CD4-positive, CD25-positive, alpha-beta regulatory T cell (primary cell): ENCODE results near the gene LAMB1. TPM values are rescaled to one million over a fixed set of nuclear protein-coding genes. Genes with fewer than 3 reads are reported as not detected.
A peak's percentile ranks its signal among the peaks of the same experiment; 100 is the strongest.

ENCODE experiments used
- ATAC-seq, 2 donors: fragments of 150-1000 bp; cut with Tn5 transposase; one replicate each; pipeline ENCODE4 v1.10.0; 2021; ENCODE audit warnings: low read depth in 2 of 2, moderate number of reproducible peaks in 2 of 2, moderate library complexity in 1 of 2
- DNase-seq, 3 donors: peaks; one replicate each; pipeline versions ENCODE4 v3.0.0 to v3.0.0-alpha.2; 2012 to 2022; ENCODE audit warnings: mixed read lengths in 1 of 3
- H3K27ac ChIP-seq: one replicate; pipeline ENCODE4 v1.7.0; 2013; ENCODE audit warnings: mild to moderate bottlenecking, low read length; ENCODE audit not compliant: insufficient read depth, poor library complexity, severe bottlenecking
- H3K27me3 ChIP-seq: one replicate; pipeline ENCODE4 v1.7.0; 2013; ENCODE audit warnings: low read length; ENCODE audit not compliant: control insufficient read depth, insufficient read depth
- H3K36me3 ChIP-seq: one replicate; pipeline ENCODE4 v1.7.0; 2013; ENCODE audit warnings: mild to moderate bottlenecking, low read length, moderate library complexity; ENCODE audit not compliant: control insufficient read depth, insufficient read depth
- H3K4me1 ChIP-seq: 2 replicates; pipeline ENCODE4 v1.7.0; 2013; ENCODE audit warnings: mild to moderate bottlenecking, low read length; ENCODE audit not compliant: insufficient read depth, control insufficient read depth, poor library complexity, severe bottlenecking
- H3K4me3 ChIP-seq: one replicate; pipeline ENCODE4 v1.7.0; 2013; ENCODE audit warnings: low read depth, mild to moderate bottlenecking, low read length, moderate library complexity
- H3K9me3 ChIP-seq, 2 experiments: 1 replicate in 1 of 2; 2 replicates in 1 of 2; pipeline ENCODE4 v1.7.0; 2013; ENCODE audit warnings: low read length in 2 of 2, mild to moderate bottlenecking in 1 of 2, moderate library complexity in 1 of 2; ENCODE audit not compliant: control insufficient read depth in 2 of 2
- H3K27ac Mint-ChIP-seq, 3 donors: one replicate each; pipeline ENCODE4 v1.8.0; 2020 to 2022; ENCODE audit warnings: mild to moderate bottlenecking in 3 of 3, mixed read lengths in 3 of 3, moderate library complexity in 2 of 3
- H3K27me3 Mint-ChIP-seq: one replicate; pipeline ENCODE4 v1.8.0; 2022; ENCODE audit warnings: mild to moderate bottlenecking, mixed read lengths
- H3K36me3 Mint-ChIP-seq: one replicate; pipeline ENCODE4 v1.8.0; 2020; ENCODE audit warnings: mixed read lengths
- H3K4me1 Mint-ChIP-seq, 4 donors: one replicate each; pipeline ENCODE4 v1.8.0; 2020 to 2022; ENCODE audit warnings: mixed read lengths in 4 of 4, mild to moderate bottlenecking in 1 of 4
- H3K4me3 Mint-ChIP-seq, 4 donors: one replicate each; pipeline ENCODE4 v1.8.0; 2020 to 2022; ENCODE audit warnings: mild to moderate bottlenecking in 4 of 4, mixed read lengths in 4 of 4, moderate library complexity in 3 of 4
- H3K9me3 Mint-ChIP-seq, 7 donors: one replicate each; pipeline ENCODE4 v1.8.0; 2020 to 2022; ENCODE audit warnings: mixed read lengths in 7 of 7, mild to moderate bottlenecking in 3 of 7, moderate library complexity in 2 of 7
- polyA plus RNA-seq, 4 donors: library from polyadenylated mRNA; unstranded; fragments of 300-500 nt; fragmentation: Illumina TruSeq; gene quantifications; one replicate each; pipeline ENCODE4 v1.2.3, GENCODE V29; 2021
- total RNA-seq: library from RNA; stranded (reverse); gene quantifications from one replicate; pipeline ENCODE4 v1.2.3, GENCODE V29; 2022

LAMB1 gene
- total and polyA plus RNA-seq, 5 donors from 2014 or later = 0.24 to 0.82 (median 0.62) TPM; not detected in 1

GRCh38 chr7:107980671-107981190 lies 22.2 kb downstream of the LAMB1 start:
- Histone ChIP-seq H3K27me3 (no peaks in the 10 kb centered on the region), H3K4me3 (no peak overlapping the region), H3K27ac (no peak overlapping the region), H3K36me3 (no peaks in the 10 kb centered on the region), H3K9me3 (no peaks in the 10 kb centered on the region), H3K4me1 (no peaks in the 10 kb centered on the region)
- Mint-ChIP-seq H3K27me3 (peaks cover 24% of the 10 kb centered on the region), H3K4me1 (no peaks in the 10 kb centered on the region), H3K36me3 (no peaks in the 10 kb centered on the region), H3K27ac (no peak overlapping the region), H3K9me3 (peaks cover 0 to 2% (median 0%) of the 10 kb centered on the region in 7 donors), H3K4me3 (no peak overlapping the region)
- DNase-seq = no peak
- no peak for ATAC-seq

GRCh38 chr7:107980171-107980570 lies 22.8 kb downstream of the LAMB1 start:
- DNase-seq = no peak
- no peak overlapping the region for H3K27ac Mint-ChIP-seq
- H3K36me3 Mint-ChIP-seq = no peaks in the 10 kb centered on the region

GRCh38 chr7:107978815-107979408 lies 24.0 kb downstream of the LAMB1 start:
- H3K27me3 Mint-ChIP-seq = peaks cover 24% of the 10 kb centered on the region

More at GRCh38 chr7:107980171-107980570, 22.8 kb downstream of the LAMB1 start:
- no peak overlapping the region for H3K4me3 ChIP-seq
- Mint-ChIP-seq H3K27me3 (peaks cover 24% of the 10 kb centered on the region), H3K4me1 (no peaks in the 10 kb centered on the region), H3K9me3 (peaks cover 0 to 2% (median 0%) of the 10 kb centered on the region in 7 donors), H3K4me3 (no peak overlapping the region)
- no peak for ATAC-seq
- no peaks in the 10 kb centered on the region for H3K27me3 ChIP-seq
- no peaks in the 10 kb centered on the region for H3K9me3 ChIP-seq
- no peaks in the 10 kb centered on the region for H3K4me1 ChIP-seq
- no peak overlapping the region for H3K27ac ChIP-seq
- H3K36me3 ChIP-seq = no peaks in the 10 kb centered on the region

GRCh38 chr7:107977048-107977447 lies 25.9 kb downstream of the LAMB1 start:
- no peak overlapping the region for H3K27ac ChIP-seq
- no peaks in the 10 kb centered on the region for H3K4me1 ChIP-seq
- peak overlapping the region in 1 of 4 donors; percentile 8 for H3K4me3 Mint-ChIP-seq
- no peaks in the 10 kb centered on the region for H3K36me3 ChIP-seq
- no peak for DNase-seq
- peaks cover 17% of the 10 kb centered on the region for H3K27me3 Mint-ChIP-seq
- no peaks in the 10 kb centered on the region for H3K4me1 Mint-ChIP-seq
- ATAC-seq = no peak
- no peaks in the 10 kb centered on the region for H3K9me3 ChIP-seq
- H3K4me3 ChIP-seq = no peak overlapping the region
- H3K27ac Mint-ChIP-seq = no peak overlapping the region
- peaks cover 2% of the 10 kb centered on the region for H3K27me3 ChIP-seq
- no peaks in the 10 kb centered on the region for H3K36me3 Mint-ChIP-seq
- peaks cover 0 to 2% (median 0%) of the 10 kb centered on the region in 7 donors for H3K9me3 Mint-ChIP-seq

More at GRCh38 chr7:107978815-107979408, 24.0 kb downstream of the LAMB1 start:
- Histone ChIP-seq H3K27ac (no peak overlapping the region), H3K9me3 (no peaks in the 10 kb centered on the region), H3K36me3 (no peaks in the 10 kb centered on the region), H3K27me3 (peaks cover 2% of the 10 kb centered on the region), H3K4me3 (no peak overlapping the region), H3K4me1 (no peaks in the 10 kb centered on the region)
- Mint-ChIP-seq H3K27ac (no peak overlapping the region), H3K36me3 (no peaks in the 10 kb centered on the region), H3K4me1 (no peaks in the 10 kb centered on the region), H3K4me3 (no peak overlapping the region), H3K9me3 (peaks cover 0 to 2% (median 0%) of the 10 kb centered on the region in 7 donors)
- ATAC-seq (no peak), DNase-seq (no peak)

GRCh38 chr7:107976620-107977019 lies 26.3 kb downstream of the LAMB1 start:
- DNase-seq (no peak), ATAC-seq (no peak)
- no peaks in the 10 kb centered on the region for H3K9me3 ChIP-seq
- peaks cover 2% of the 10 kb centered on the region for H3K27me3 ChIP-seq
- no peak overlapping the region for H3K27ac Mint-ChIP-seq
- no peaks in the 10 kb centered on the region for H3K36me3 ChIP-seq
- peaks cover 15% of the 10 kb centered on the region for H3K27me3 Mint-ChIP-seq
- no peaks in the 10 kb centered on the region for H3K4me1 ChIP-seq
- peaks cover 0 to 2% (median 0%) of the 10 kb centered on the region in 7 donors for H3K9me3 Mint-ChIP-seq
- no peaks in the 10 kb centered on the region for H3K36me3 Mint-ChIP-seq
- H3K4me3 ChIP-seq = no peak overlapping the region
- no peaks in the 10 kb centered on the region for H3K4me1 Mint-ChIP-seq
- no peak overlapping the region for H3K4me3 Mint-ChIP-seq
- no peak overlapping the region for H3K27ac ChIP-seq

- DNase-seq = no peak
Measured at GRCh38 chr7:107975394-107976013, 27.5 kb downstream of the LAMB1 start.

GRCh38 chr7:107973861-107974260 lies 29.1 kb downstream of the LAMB1 start:
- H3K27ac Mint-ChIP-seq = no peak overlapping the region
- Histone ChIP-seq H3K4me3 (no peak overlapping the region), H3K36me3 (no peaks in the 10 kb centered on the region), H3K27me3 (peaks cover 4% of the 10 kb centered on the region), H3K9me3 (no peaks in the 10 kb centered on the region), H3K27ac (no peak overlapping the region), H3K4me1 (no peaks in the 10 kb centered on the region)
- no peaks in the 10 kb centered on the region for H3K4me1 Mint-ChIP-seq
- no peaks in the 10 kb centered on the region for H3K36me3 Mint-ChIP-seq
- H3K27me3 Mint-ChIP-seq = peaks cover 10% of the 10 kb centered on the region
- DNase-seq = no peak
- peaks cover 0 to 2% (median 0%) of the 10 kb centered on the region in 7 donors for H3K9me3 Mint-ChIP-seq
- ATAC-seq = no peak
- H3K4me3 Mint-ChIP-seq = no peak overlapping the region

More at GRCh38 chr7:107975394-107976013, 27.5 kb downstream of the LAMB1 start:
- no peak overlapping the region for H3K27ac ChIP-seq
- no peaks in the 10 kb centered on the region for H3K4me1 Mint-ChIP-seq
- H3K9me3 Mint-ChIP-seq = peaks cover 0 to 2% (median 0%) of the 10 kb centered on the region in 7 donors
- no peaks in the 10 kb centered on the region for H3K36me3 ChIP-seq
- peaks cover 12% of the 10 kb centered on the region for H3K27me3 Mint-ChIP-seq
- H3K9me3 ChIP-seq = no peaks in the 10 kb centered on the region
- no peaks in the 10 kb centered on the region for H3K4me1 ChIP-seq
- H3K4me3 Mint-ChIP-seq = no peak overlapping the region
- H3K36me3 Mint-ChIP-seq = no peaks in the 10 kb centered on the region
- peaks cover 2% of the 10 kb centered on the region for H3K27me3 ChIP-seq
- H3K27ac Mint-ChIP-seq = no peak overlapping the region
- H3K4me3 ChIP-seq = no peak overlapping the region
- no peak for ATAC-seq
